Measurements from ENCODE around the gene FBXO41.

GRCh38 chr2:73282924-73283544 lies 1.2 kb downstream of the FBXO41 start:
- TF ChIP-seq CTCF (IDR thresholded peaks at IDR 0.05; ENCODE audit: insufficient read depth, low read length) (no peak), POLR2AphosphoS5 (IDR thresholded peaks at IDR 0.05; ENCODE audit: low read depth) (no peak)

Data from HL-60 (cell line).